Left colon (tissue), 2 donors: ENCODE data around the gene FAM9C. TPM values are rescaled to one million over a fixed set of nuclear protein-coding genes. Genes with fewer than 3 reads are reported as not detected.

Experiments
- ATAC-seq: fragments of 200-7000 bp; cut with Tn5 transposase; one replicate; pipeline ENCODE4 v1.9.1; 2020; ENCODE audit warnings: mild to moderate bottlenecking, moderate library complexity
- DNase-seq, 2 donors: peaks; one replicate each; pipeline ENCODE4 v3.0.0-alpha.2; 2020
- intact Hi-C, 2 donors: fragments of 100-400 bp; cut with DNase I in 1 of 2; cut with micrococcal nuclease in 1 of 2; formaldehyde crosslinking; loops; one replicate each; pipeline versions ENCODE4 v1.11.2 to v1.14.0; 2022; cut with DNase I, micrococcal nuclease
- total RNA-seq, 2 donors: library from RNA; stranded (reverse); fragmentation: NEBNext Ultra II Directional; extraction: Animal tissue kit (Norgen Biotek cat#: 25700); gene quantifications; one replicate each; pipeline ENCODE4 v1.2.1, GENCODE V29; 2021
- donor health status: DM: no; HTN: no; CAD: no.
- donor health status: DM: yes; HTN: yes; CAD: no.

Gene FAM9C
- total RNA-seq, 2 donors from 2014 or later = 0.09 to 0.17 TPM

- no peak for DNase-seq
- intact Hi-C loops = no loop called here
- ATAC-seq = no peak
These were observed 51.8 kb downstream of the FAM9C start for GRCh38 chrX:12992544-12993118.

DNA sequence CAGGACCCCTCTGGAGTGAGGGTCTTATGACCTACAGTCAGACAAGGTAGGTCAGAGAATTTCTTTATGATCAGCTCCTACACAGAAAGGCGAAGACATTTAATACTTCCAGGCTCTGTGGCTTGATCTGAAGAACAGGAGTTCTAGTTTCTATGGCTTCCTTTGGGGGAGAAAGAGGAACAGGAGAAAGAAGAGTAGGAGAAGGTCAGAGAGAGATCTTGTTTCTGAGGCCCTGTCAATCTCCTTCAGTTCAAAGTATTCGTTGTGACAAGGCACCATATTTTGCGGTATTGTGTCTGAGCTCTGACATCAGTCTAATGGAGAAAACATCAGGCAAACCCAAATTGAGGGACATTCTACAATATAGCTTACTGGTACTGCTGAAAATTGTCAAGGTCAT, 52.8 kb downstream of the FAM9C start:
- ATAC-seq (no peak), DNase-seq (no peak)
- intact Hi-C loops = no loop called here

DNA sequence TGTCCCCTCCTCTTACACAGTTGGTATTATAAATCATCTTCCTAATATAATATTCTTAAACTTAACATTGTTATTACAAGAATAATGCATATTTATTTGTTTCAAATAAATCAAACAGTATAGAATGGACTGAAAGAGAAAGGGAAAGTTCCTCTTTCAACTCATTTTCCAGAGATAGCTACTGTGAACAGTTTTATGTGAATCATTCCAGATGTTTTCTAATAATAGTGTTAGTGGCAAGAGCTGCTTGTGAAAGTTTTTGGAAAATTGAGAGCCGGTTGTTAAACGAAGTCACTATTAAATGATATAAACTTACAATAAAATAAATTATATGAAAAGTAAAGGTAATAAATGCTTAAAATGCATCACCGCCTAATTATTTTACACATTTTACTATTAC, 55.0 kb downstream of the FAM9C start:
- DNase-seq = no peak
- intact Hi-C loops = no loop called here
- ATAC-seq = no peak

GRCh38 chrX:12988797-12989196, 55.6 kb downstream of the FAM9C start:
- intact Hi-C loops = no loop called here
- DNase-seq (no peak), ATAC-seq (peak; percentile 88)

DNA sequence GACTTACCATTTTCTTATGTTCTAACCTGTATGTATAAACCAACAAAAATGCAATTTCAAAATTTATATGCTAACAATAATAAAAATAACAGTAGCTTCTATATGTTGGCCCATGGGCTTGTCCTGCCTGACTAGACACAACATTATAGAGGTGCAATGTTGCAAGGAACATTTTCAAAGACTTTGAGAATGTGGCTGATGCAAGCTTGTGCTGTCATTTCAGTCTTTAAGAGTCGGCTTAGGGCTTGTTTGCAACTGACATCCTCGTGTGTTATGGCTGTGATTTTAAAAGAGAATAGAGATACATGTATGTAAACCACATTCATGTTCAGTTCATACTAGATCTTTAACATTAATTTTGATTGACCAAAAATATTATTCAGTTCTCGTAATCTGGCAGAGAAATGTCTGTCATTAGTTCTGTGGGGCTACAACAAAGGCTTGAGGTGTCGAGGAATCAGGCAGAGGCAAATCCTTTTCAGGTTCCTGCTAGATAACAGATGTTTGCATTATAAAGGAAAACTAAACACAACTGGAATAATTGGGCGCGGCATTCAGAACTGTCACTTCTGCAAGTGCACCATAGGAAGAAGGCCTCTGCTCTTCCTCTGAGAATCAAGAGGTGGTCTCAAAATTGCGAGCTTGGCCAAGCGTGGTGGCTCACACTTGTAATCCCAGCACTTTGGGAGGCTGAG, 56.4 kb downstream of the FAM9C start:
- ATAC-seq = peak; percentile 62
- no peak for DNase-seq
- intact Hi-C loops = no loop called here

DNA sequence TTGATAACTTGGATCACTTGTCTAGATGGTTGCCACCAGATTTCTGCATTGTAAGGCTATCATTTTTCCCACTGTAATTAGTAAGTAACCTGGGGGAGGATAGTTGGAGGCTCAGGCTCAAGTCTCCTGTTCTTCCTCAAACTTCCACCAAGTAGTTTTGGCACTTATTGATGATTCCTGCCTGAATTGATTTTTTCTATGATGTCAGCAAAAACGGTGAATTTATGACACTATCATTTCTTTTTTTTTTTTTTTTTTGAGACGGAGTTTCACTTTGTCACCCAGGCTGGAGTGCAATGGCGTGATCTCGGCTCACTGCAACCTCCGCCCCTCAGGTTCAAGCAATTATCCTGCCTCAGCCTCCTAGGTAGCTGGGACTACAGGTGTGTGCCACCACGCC, 57.1 kb downstream of the FAM9C start:
- intact Hi-C loops = no loop called here
- no peak for DNase-seq
- ATAC-seq = no peak

DNA sequence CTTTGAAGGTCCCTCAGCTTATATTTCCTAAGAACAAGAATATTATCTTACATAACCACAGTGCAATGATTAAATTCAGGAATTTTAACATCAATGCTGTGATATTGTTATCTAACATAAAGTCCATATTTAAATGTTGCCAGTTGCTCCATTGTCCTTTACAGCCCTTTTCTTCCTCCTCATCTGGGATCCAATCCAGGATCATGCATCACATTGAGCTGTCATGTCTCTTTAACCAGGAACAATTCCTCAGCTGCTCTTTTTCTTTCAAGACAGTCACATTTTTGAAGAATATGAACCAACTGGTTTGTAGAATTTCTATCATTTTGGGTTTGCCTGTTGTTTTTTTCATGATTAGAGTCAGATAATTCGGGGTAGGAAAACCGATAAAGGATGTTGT, 57.5 kb downstream of the FAM9C start:
- DNase-seq (no peak), ATAC-seq (no peak)
- intact Hi-C loops = no loop called here

- DNase-seq (no peak), ATAC-seq (no peak)
- intact Hi-C loops = no loop called here
These were observed 58.1 kb downstream of the FAM9C start for GRCh38 chrX:12986164-12986779.

Other genes starting within 250 kb of the FAM9C start
- gene TLR7, start 177.5 kb downstream of the FAM9C start, total RNA-seq = 1 to 10 TPM in 1 of 2 donors, under 1 TPM in 1; 0.27 to 2.0 TPM
- 1 to 10 TPM in 1 of 2 donors, under 1 TPM in 1; 0.37 to 1.5 TPM for gene TLR8, start 138.0 kb downstream of the FAM9C start, total RNA-seq
- 1,000 to 10,000 TPM; 4,840 to 5,007 TPM for gene TMSB4X, start 69.5 kb downstream of the FAM9C start, total RNA-seq